ENCODE data around the gene CPNE2. TPM values are rescaled to one million over a fixed set of nuclear protein-coding genes. Genes with fewer than 3 reads are reported as not detected.
"Not testable (repeated sequence)": the region's sequence is repeated elsewhere in the genome, so short reads cannot be mapped to it uniquely, and the experiment has no call there.

Gene CPNE2
- total and polyA plus RNA-seq, 4 donors, result 6.8 to 14.6 (median 11.0) TPM

DNA sequence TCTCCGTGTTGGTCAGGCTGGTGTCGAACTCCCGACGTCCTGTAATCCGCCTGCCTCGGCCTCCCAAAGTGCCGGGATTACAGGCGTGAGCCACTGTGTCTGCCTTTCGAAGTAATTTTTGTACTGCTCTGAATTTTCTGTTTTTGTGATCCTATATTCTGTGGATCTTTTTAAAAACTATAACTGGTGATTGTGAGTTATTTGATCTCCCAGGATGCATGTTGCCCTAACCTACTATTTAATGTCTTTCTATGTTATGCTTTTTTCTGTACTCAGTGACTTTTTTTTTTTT is 96.3 kb downstream of the CPNE2 start:
- Histone ChIP-seq H3K9ac (ENCODE audit: low read depth in 1 of 2, low read length in 2 of 2) (no peak overlapping the region), H3K27ac (ENCODE audit: low read depth in 1 of 2, low read length in 2 of 2) (no peak overlapping the region), H3K36me3 (ENCODE audit: control insufficient read depth in 4 of 4, insufficient read depth in 3 of 4, low read depth in 1 of 4, low read length in 3 of 4) (no peaks in the 10 kb centered on the region), H3K4me1 (ENCODE audit: control insufficient read depth in 4 of 4, insufficient read depth in 4 of 4, low read length in 3 of 4) (peaks cover 8 to 36% (median 16%) of the 10 kb centered on the region in 4 donors), H3K27me3 (ENCODE audit: control insufficient read depth in 4 of 4, insufficient read depth in 4 of 4, low read length in 3 of 4) (no peaks in the 10 kb centered on the region), H3K4me3 (ENCODE audit: low read depth in 1 of 3, low read length in 3 of 3) (no peak overlapping the region), H3K9me3 (ENCODE audit: control insufficient read depth in 4 of 4, low read length in 3 of 4) (no peaks in the 10 kb centered on the region)
- TF ChIP-seq, protein P1, sequence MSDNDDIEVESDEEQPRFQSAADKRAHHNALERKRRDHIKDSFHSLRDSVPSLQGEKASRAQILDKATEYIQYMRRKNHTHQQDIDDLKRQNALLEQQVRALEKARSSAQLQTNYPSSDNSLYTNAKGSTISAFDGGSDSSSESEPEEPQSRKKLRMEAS (IDR thresholded peaks at IDR 0.05), result no peak
- TF ChIP-seq GABPA (IDR thresholded peaks at IDR 0.05 in 1 of 2, conservative IDR thresholded peaks at IDR 0.05 in 1 of 2), result no peak
- no peak for TF ChIP-seq EGR1 (IDR thresholded peaks at IDR 0.05; ENCODE audit: low read depth in 2 of 2)
- TF ChIP-seq TAF1 (conservative IDR thresholded peaks at IDR 0.05), result no peak
- no peak for TF ChIP-seq NR2F2 (IDR thresholded peaks at IDR 0.05)
- no peak for TF ChIP-seq SP1 (IDR thresholded peaks at IDR 0.05)
- no peak for TF ChIP-seq YY1 (IDR thresholded peaks at IDR 0.05)
- TF ChIP-seq, protein P2, sequence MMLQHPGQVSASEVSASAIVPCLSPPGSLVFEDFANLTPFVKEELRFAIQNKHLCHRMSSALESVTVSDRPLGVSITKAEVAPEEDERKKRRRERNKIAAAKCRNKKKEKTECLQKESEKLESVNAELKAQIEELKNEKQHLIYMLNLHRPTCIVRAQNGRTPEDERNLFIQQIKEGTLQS (IDR thresholded peaks at IDR 0.05), result no peak
- TF ChIP-seq, protein P3, sequence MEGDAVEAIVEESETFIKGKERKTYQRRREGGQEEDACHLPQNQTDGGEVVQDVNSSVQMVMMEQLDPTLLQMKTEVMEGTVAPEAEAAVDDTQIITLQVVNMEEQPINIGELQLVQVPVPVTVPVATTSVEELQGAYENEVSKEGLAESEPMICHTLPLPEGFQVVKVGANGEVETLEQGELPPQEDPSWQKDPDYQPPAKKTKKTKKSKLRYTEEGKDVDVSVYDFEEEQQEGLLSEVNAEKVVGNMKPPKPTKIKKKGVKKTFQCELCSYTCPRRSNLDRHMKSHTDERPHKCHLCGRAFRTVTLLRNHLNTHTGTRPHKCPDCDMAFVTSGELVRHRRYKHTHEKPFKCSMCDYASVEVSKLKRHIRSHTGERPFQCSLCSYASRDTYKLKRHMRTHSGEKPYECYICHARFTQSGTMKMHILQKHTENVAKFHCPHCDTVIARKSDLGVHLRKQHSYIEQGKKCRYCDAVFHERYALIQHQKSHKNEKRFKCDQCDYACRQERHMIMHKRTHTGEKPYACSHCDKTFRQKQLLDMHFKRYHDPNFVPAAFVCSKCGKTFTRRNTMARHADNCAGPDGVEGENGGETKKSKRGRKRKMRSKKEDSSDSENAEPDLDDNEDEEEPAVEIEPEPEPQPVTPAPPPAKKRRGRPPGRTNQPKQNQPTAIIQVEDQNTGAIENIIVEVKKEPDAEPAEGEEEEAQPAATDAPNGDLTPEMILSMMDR (IDR thresholded peaks at IDR 0.05; ENCODE audit: low read depth, low read length, missing input control), result no peak
- TF ChIP-seq FOXA1 (IDR thresholded peaks at IDR 0.05), result no peak
- TF ChIP-seq HNF4G (IDR thresholded peaks at IDR 0.05), result no peak
- TF ChIP-seq RXRA (IDR thresholded peaks at IDR 0.05), result no peak
- TF ChIP-seq, protein P4, sequence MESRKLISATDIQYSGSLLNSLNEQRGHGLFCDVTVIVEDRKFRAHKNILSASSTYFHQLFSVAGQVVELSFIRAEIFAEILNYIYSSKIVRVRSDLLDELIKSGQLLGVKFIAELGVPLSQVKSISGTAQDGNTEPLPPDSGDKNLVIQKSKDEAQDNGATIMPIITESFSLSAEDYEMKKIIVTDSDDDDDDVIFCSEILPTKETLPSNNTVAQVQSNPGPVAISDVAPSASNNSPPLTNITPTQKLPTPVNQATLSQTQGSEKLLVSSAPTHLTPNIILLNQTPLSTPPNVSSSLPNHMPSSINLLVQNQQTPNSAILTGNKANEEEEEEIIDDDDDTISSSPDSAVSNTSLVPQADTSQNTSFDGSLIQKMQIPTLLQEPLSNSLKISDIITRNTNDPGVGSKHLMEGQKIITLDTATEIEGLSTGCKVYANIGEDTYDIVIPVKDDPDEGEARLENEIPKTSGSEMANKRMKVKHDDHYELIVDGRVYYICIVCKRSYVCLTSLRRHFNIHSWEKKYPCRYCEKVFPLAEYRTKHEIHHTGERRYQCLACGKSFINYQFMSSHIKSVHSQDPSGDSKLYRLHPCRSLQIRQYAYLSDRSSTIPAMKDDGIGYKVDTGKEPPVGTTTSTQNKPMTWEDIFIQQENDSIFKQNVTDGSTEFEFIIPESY (IDR thresholded peaks at IDR 0.05), result no peak
- TF ChIP-seq HNF4A (conservative IDR thresholded peaks at IDR 0.05), result no peak
- TF ChIP-seq FOXA2 (IDR thresholded peaks at IDR 0.05), result no peak
- TF ChIP-seq, protein P5, sequence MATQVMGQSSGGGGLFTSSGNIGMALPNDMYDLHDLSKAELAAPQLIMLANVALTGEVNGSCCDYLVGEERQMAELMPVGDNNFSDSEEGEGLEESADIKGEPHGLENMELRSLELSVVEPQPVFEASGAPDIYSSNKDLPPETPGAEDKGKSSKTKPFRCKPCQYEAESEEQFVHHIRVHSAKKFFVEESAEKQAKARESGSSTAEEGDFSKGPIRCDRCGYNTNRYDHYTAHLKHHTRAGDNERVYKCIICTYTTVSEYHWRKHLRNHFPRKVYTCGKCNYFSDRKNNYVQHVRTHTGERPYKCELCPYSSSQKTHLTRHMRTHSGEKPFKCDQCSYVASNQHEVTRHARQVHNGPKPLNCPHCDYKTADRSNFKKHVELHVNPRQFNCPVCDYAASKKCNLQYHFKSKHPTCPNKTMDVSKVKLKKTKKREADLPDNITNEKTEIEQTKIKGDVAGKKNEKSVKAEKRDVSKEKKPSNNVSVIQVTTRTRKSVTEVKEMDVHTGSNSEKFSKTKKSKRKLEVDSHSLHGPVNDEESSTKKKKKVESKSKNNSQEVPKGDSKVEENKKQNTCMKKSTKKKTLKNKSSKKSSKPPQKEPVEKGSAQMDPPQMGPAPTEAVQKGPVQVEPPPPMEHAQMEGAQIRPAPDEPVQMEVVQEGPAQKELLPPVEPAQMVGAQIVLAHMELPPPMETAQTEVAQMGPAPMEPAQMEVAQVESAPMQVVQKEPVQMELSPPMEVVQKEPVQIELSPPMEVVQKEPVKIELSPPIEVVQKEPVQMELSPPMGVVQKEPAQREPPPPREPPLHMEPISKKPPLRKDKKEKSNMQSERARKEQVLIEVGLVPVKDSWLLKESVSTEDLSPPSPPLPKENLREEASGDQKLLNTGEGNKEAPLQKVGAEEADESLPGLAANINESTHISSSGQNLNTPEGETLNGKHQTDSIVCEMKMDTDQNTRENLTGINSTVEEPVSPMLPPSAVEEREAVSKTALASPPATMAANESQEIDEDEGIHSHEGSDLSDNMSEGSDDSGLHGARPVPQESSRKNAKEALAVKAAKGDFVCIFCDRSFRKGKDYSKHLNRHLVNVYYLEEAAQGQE (IDR thresholded peaks at IDR 0.05), result no peak
- TF ChIP-seq JUND (IDR thresholded peaks at IDR 0.05), result no peak
- DNase-seq (ENCODE audit: low spot score), result no peak
- WGBS, result 97% methylated on average over 9 of the region's 9 CpGs

DNA sequence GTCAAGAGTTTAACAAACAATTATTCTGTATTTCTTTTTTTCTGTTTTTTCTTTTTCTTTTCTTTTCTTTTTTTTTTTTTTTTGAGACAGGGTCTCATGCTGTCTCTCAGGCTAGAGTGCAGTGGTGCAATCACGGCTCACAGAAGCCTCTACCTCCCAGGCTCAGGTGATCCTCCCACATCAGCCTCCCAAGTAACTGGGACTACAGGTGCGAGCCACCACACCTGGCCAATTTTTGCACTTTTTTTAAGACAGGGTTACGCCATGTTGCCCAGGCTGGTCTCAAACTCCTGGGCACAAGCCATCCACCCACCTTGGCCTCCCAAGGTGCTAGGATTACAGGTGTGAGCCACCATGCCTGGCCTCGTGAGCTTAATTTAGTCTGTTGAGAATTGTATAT is 97.1 kb downstream of the CPNE2 start:
- H3K36me3 ChIP-seq (ENCODE audit: control insufficient read depth in 4 of 4, insufficient read depth in 3 of 4, low read depth in 1 of 4, low read length in 3 of 4); H3K9me3 ChIP-seq (ENCODE audit: control insufficient read depth in 4 of 4, low read length in 3 of 4); H3K27me3 ChIP-seq (ENCODE audit: control insufficient read depth in 4 of 4, insufficient read depth in 4 of 4, low read length in 3 of 4); DNase-seq (ENCODE audit: low spot score); H3K4me3 ChIP-seq (ENCODE audit: low read depth in 1 of 3, low read length in 3 of 3); H3K9ac ChIP-seq (ENCODE audit: low read depth in 1 of 2, low read length in 2 of 2); H3K27ac ChIP-seq (ENCODE audit: low read depth in 1 of 2, low read length in 2 of 2): not testable (repeated sequence)
- 96% methylated on average over 4 of the region's 4 CpGs for WGBS
- peaks cover 8 to 42% (median 19%) of the 10 kb centered on the region in 4 donors for H3K4me1 ChIP-seq (ENCODE audit: control insufficient read depth in 4 of 4, insufficient read depth in 4 of 4, low read length in 3 of 4)
